ENCODE data around the gene ONECUT3. TPM values are rescaled to one million over a fixed set of nuclear protein-coding genes. Genes with fewer than 3 reads are reported as not detected.

ONECUT3 gene
- total RNA-seq, 2 experiments from 2014 or later: not detected

DNA sequence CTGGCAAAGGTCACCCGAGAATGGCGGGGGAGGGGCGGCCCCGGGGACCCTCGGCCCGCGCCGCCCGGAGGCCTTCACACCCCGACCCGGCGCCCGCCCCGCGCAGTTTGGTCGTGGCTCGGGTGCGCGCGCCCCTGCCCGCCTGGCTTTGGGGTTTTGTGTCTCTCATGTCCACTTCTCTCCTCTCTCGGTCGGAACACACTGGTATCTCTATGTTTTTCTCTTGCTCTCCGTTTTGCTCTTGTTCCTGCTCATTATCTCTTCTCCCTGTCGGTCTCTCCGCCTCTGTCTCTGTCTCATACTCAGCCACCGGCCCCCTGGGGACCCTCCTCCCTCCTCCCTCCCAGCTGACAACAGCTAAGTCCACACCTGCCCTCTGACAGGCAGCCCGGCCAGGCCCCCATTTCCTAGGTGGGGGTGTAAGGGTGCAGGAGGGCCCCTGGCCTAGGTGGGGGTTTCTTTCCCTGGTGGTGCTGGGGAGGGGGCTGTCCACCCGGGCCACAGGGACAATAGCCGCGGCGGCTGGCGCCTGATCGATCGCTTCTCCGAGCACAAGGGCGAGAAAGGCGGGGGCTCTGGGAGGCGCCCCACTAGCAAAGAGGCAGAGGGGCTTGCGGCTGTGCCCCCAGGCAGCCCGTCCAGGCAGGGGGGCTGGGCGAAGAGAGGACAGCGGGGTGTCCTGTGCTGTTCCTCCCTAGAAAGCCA is 2.3 kb downstream of the ONECUT3 start:
- intact Hi-C loops (cut with micrococcal nuclease): no loop called here
- DNase-seq (no peak), ATAC-seq (no peak)
- no peaks in the 10 kb centered on the region for H3K36me3 Mint-ChIP-seq (ENCODE audit: low read depth)
- H3K27ac Mint-ChIP-seq: no peak overlapping the region
- H3K4me1 Mint-ChIP-seq (ENCODE audit: low read depth): peaks cover 4% of the 10 kb centered on the region
- H3K9me3 Mint-ChIP-seq: no peaks in the 10 kb centered on the region
- POLR2A ChIA-PET: no interaction called here
- CTCF ChIA-PET: interaction anchor here (0.6 to 2.6 kb wide), 5 partner anchors 10 to 83 kb away, joined by 3 to 12 read pairs (median 4); no protein-coding TSS in a partner anchor
- H3K4me3 Mint-ChIP-seq: no peak overlapping the region
- TF ChIP-seq, protein P1, sequence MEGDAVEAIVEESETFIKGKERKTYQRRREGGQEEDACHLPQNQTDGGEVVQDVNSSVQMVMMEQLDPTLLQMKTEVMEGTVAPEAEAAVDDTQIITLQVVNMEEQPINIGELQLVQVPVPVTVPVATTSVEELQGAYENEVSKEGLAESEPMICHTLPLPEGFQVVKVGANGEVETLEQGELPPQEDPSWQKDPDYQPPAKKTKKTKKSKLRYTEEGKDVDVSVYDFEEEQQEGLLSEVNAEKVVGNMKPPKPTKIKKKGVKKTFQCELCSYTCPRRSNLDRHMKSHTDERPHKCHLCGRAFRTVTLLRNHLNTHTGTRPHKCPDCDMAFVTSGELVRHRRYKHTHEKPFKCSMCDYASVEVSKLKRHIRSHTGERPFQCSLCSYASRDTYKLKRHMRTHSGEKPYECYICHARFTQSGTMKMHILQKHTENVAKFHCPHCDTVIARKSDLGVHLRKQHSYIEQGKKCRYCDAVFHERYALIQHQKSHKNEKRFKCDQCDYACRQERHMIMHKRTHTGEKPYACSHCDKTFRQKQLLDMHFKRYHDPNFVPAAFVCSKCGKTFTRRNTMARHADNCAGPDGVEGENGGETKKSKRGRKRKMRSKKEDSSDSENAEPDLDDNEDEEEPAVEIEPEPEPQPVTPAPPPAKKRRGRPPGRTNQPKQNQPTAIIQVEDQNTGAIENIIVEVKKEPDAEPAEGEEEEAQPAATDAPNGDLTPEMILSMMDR (IDR thresholded peaks at IDR 0.05): no peak
- H3K27me3 Mint-ChIP-seq: peaks cover 71% of the 10 kb centered on the region

DNA sequence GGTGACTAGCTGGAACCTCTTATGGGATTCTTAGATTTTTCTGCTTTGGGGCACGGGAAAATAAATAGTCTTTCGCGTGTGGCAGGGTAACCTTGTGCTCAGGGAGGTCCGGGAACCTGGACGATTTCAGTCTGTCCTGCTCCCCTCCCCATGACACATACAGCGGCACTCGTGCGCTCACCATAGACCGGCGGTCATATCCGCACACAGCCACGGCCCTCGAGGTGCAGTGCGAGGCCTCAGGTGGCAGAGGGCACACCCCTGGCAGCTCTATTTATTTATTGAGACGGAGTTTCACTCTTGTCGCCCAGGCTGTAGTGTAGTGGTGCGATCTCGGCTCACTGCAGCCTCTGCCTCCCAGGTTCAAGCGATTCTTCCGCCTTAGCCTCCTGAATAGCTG is 3.0 kb downstream of the ONECUT3 start:
- DNase-seq (no peak), ATAC-seq (no peak)
- TF ChIP-seq, protein P1 (IDR thresholded peaks at IDR 0.05): no peak
- no peak overlapping the region for H3K27ac Mint-ChIP-seq
- H3K27me3 Mint-ChIP-seq: peaks cover 71% of the 10 kb centered on the region
- H3K9me3 Mint-ChIP-seq: no peaks in the 10 kb centered on the region
- POLR2A ChIA-PET: no interaction called here
- H3K4me3 Mint-ChIP-seq: no peak overlapping the region
- H3K36me3 Mint-ChIP-seq (ENCODE audit: low read depth): no peaks in the 10 kb centered on the region
- CTCF ChIA-PET: interaction anchor here (0.6 to 2.6 kb wide), 3 partner anchors 10 to 33 kb away, joined by 3 to 12 read pairs (median 3); no protein-coding TSS in a partner anchor
- intact Hi-C loops (cut with micrococcal nuclease): no loop called here
- peaks cover 4% of the 10 kb centered on the region for H3K4me1 Mint-ChIP-seq (ENCODE audit: low read depth)

DNA sequence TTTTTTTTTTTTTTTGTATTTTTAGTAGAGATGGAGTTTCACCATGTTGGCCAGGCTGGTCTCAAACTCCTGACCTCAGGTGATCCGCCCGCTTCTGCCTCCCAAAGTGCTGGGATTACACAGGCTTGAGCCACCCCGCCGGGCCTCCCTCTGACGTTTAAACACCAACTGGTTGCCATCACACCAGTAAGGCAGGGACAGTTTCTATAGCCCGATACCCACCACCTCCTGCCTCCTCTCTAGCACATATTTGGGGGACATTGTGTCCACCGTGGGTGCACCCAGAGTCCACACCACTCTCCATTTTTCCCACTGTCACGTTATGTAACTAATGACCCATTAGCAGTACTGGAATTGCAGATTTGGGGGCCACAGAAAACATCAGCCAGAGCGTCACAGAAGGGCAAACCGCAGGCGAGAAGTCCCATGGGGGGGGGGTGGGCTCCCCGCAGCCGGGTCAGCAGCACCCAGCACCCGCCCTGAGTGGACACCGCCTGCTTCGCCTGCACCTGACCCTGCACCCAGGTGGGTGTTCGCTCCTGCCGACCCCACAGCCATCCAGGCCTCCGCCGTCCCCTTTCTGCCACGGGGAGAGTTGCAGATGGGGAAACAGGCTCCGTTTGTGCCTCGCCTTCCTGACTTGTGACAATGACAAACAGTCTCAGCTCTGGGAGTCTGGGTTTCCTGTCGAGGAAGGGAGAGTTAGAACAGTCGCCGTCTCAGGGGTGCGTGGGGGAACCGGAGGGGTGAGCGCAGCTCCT is 3.6 kb downstream of the ONECUT3 start:
- POLR2A ChIA-PET: no interaction called here
- intact Hi-C loops (cut with micrococcal nuclease): no loop called here
- TF ChIP-seq, protein P1 (IDR thresholded peaks at IDR 0.05): no peak
- DNase-seq (no peak), ATAC-seq (no peak)
- Mint-ChIP-seq H3K4me1 (ENCODE audit: low read depth) (peaks cover 4% of the 10 kb centered on the region), H3K27me3 (peaks cover 71% of the 10 kb centered on the region), H3K9me3 (no peaks in the 10 kb centered on the region), H3K36me3 (ENCODE audit: low read depth) (no peaks in the 10 kb centered on the region), H3K27ac (no peak overlapping the region), H3K4me3 (no peak overlapping the region)
- CTCF ChIA-PET: interaction anchor here (0.6 to 2.6 kb wide), 3 partner anchors 9 to 84 kb away, joined by 3 to 12 read pairs (median 5); no protein-coding TSS in a partner anchor

DNA sequence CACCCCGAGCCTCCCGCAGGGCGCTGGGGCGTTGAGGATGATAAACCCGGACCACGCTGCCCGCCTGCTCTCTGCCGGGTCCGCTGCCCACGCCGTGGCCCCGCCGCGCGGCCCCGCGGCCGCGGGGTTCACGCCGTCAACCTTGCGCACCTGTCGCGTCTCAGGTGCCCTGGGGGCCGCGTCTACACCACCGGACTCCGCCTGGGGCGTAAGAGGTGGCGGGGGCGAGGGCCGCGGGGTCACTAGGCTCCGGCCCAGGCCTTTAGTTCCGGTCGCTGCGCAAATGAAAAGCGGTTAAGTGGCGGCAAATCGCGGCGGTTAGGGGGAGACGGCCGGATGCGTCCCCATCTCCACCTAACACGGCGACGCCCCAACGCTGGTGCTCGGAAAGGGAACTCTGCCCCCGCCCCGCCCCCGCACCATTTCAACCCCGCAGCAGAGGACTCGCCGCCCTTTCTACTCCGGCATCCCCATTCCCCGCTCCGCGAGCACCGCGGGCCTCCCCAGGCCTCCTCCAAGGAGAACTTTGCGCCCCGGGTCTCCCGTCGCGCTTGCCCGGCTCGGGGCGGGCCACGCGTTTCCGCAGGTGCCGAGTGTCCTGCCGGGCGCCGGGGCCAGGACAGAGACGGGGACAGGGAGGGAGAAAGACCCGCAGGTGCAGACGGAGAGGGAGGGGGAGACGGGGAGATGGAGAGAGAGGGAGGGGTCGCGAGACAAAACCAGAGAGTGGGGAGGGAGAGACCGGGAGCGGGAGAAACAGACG is 4.3 kb downstream of the ONECUT3 start:
- DNase-seq (no peak), ATAC-seq (no peak)
- ChIA-PET CTCF (interaction anchor here (1.0 kb wide), 1 partner anchor 85 kb away, joined by 5 read pairs; no protein-coding TSS in a partner anchor), POLR2A (no interaction called here)
- intact Hi-C loops (cut with micrococcal nuclease): no loop called here
- Mint-ChIP-seq H3K36me3 (ENCODE audit: low read depth) (no peaks in the 10 kb centered on the region), H3K4me3 (no peak overlapping the region), H3K4me1 (ENCODE audit: low read depth) (peaks cover 4% of the 10 kb centered on the region), H3K9me3 (no peaks in the 10 kb centered on the region), H3K27me3 (peaks cover 64% of the 10 kb centered on the region), H3K27ac (no peak overlapping the region)
- TF ChIP-seq, protein P1 (IDR thresholded peaks at IDR 0.05): no peak
